HL-60 (cell line): ENCODE data around the gene LGR4.
"Not testable (repeated sequence)": the region's sequence is repeated elsewhere in the genome, so short reads cannot be mapped to it uniquely, and the experiment has no call there.

Experiments used
- DNase-seq, 2 experiments: peaks; one replicate each; pipeline ENCODE4 v3.0.0-alpha.2; 2010 to 2020; ENCODE audit warnings: low read depth in 1 of 2, low spot score in 1 of 2
- H3K27ac ChIP-seq: fragments of 250-450 bp; sonication (Bioruptor Pico); replicated peaks from 2 replicates; pipeline ENCODE4 v1.5.1; 2020; ENCODE audit warnings: mild to moderate bottlenecking, moderate library complexity
- H3K27me3 ChIP-seq: fragments of 250-450 bp; sonication (Bioruptor Pico); 2 replicates; pipeline ENCODE4 v1.5.1; 2021; ENCODE audit warnings: mild to moderate bottlenecking, moderate library complexity; ENCODE audit not compliant: insufficient read depth, poor library complexity, severe bottlenecking
- H3K4me3 ChIP-seq: replicated peaks from 2 replicates; pipeline ENCODE4 v1.5.1; 2011; ENCODE audit warnings: mild to moderate bottlenecking, control low read depth, low read length; ENCODE audit not compliant: insufficient read depth
- CTCF ChIP-seq: IDR thresholded peaks from one replicate; pipeline ENCODE4 v1.5.1; 2011; ENCODE audit warnings: low read length, control low read depth, inconsistent platforms; ENCODE audit not compliant: insufficient read depth
- GABPA ChIP-seq: IDR thresholded peaks from 2 replicates; pipeline ENCODE4 v1.6.1; 2012; ENCODE audit warnings: low read depth
- POLR2AphosphoS5 ChIP-seq: IDR thresholded peaks from 2 replicates; pipeline ENCODE4 v1.6.1; 2012; ENCODE audit warnings: low read depth
- REST ChIP-seq: IDR thresholded peaks from 2 replicates; pipeline ENCODE4 v1.6.1; 2012; ENCODE audit warnings: low read depth; ENCODE audit not compliant: insufficient replicate concordance
- SPI1 ChIP-seq: IDR thresholded peaks from 2 replicates; pipeline ENCODE4 v1.6.1; 2012; ENCODE audit warnings: low read depth, mild to moderate bottlenecking, borderline replicate concordance

LGR4 gene

DNA sequence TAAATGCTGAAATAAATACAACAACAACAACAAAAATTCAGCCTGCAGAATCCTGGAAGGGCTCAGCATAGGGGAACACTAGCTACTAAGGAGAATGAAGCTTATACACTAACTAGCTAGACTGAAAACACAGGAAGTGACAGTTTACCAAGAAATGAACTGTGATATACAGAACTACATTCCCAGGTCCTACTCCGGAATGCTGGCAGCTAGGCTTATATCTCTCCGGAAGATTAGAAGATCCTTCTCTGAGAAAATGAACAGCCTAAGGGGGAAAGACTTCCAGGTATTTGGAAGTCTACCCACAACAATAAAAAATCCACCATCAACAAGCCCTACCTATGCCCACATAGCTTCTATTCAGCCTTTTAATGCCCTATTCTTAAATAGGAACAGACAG lies 140.6 kb downstream of the LGR4 start:
- Histone ChIP-seq H3K4me3 (no peak overlapping the region), H3K27ac (no peak overlapping the region), H3K27me3 (no peaks in the 10 kb centered on the region)
- TF ChIP-seq REST (no peak), CTCF (no peak), SPI1 (no peak), GABPA (no peak), POLR2AphosphoS5 (no peak)
- DNase-seq: no peak

DNA sequence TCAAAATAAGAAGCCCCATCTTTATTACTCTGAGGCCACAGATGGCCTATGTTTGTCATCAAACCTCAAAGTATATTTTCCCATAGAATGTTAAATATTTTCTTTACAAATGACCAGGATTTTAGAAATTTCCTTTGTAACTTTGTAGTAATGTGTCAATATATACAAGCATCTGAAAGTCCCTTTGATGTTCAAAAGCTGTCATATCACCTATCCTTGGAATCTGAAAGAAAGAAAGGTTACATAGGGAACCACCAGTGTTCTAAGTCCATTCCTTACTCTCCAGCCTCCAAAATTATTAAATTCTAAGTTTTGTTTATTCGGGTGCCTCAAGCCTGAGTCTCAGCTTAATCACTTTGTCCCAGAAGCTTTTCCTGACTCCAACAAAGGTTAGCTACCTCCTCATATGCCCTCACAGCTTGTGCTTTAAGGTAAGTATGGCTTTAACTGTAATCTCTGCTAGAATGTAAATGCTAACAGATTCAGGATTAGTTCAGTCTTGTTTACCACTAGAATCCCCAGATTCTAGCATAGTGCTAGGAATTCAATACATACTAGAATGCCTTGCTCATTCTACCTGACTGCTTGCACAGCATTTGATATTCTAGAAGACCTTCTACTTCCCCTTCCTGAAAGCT lies 141.8 kb downstream of the LGR4 start:
- Histone ChIP-seq H3K27me3 (no peaks in the 10 kb centered on the region), H3K4me3 (no peak overlapping the region), H3K27ac (no peak overlapping the region)
- DNase-seq: no peak
- no peak for TF ChIP-seq GABPA
- no peak for TF ChIP-seq POLR2AphosphoS5
- TF ChIP-seq SPI1: no peak
- no peak for TF ChIP-seq REST

DNA sequence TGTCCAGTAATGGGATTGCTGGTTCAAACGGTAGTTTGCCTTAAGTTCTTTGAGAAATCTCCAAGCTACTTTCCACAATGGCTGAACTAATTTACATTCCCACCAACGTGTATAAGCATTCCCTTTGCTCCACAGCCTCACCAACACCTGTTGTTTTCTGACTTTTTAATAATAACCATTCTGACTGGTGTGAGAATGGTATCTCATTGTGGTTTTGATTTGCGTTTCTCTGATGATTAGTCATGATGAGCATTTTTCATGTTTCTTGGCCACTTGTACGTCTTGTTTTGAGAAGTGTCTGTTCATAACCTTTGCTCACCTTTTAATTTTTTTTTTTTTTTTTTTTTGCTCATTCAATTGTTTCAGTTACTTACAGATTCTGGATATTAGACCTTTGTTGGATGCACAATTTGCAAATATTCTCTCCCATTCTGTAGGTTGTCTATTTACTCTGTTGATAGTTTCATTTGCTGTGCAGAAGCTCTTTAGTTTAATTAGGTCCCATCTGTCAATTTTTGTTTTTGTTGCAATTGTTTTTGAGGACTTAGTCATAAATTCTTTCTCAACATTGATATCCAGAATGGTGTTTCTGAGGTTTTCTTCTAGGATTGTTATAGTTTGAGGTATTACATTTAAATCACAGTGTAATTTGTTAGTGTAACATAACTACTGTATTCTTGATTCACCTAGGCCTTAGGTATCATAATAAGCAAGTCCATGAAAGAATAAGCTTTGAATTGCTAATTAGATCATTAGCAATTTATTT lies 142.5 kb downstream of the LGR4 start:
- Histone ChIP-seq H3K4me3 (no peak overlapping the region), H3K27ac (no peak overlapping the region), H3K27me3 (no peaks in the 10 kb centered on the region)
- no peak for DNase-seq
- TF ChIP-seq CTCF (no peak), POLR2AphosphoS5 (no peak)

DNA sequence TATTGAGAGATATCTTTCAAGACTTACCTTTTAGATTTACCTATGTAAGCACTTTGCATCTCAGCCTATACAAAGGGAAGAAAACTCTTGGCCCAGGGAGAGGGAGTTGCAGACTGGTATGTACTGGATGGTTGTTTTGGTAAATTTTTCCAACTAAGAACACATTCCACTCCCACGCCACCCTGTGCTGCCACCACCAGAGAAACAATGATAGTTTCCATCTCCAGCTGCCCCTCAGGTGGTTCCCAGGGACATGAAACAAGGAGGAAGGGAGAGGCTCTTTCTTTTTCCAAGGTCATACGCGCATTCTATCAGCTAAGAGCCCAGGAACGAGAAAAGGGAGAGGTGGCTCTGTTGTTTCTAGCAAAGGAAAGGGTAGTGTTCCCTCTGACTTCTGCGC lies 144.0 kb downstream of the LGR4 start:
- no peak for DNase-seq
- no peak overlapping the region for H3K27ac ChIP-seq
- TF ChIP-seq POLR2AphosphoS5 (no peak), SPI1 (no peak), REST (no peak), GABPA (no peak), CTCF (no peak)
- H3K27me3 ChIP-seq: no peaks in the 10 kb centered on the region
- no peak overlapping the region for H3K4me3 ChIP-seq

DNA sequence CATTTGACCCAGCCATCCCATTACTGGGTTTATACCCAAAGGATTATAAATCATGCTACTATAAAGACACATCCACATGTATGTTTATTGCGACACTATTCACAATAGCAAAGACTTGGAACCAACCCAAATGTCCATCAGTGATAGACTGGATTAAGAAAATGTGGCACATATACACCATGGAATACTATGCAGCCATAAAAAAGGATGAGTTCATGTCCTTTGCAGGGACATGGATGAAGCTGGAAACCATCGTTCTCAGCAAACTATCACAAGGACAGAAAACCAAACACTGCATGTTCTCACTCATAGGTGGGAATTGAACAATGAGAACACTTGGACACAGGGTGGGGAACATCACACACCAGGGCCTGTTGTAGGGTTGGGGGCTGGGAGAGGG lies 145.5 kb downstream of the LGR4 start:
- H3K4me3 ChIP-seq, H3K27ac ChIP-seq, H3K27me3 ChIP-seq, DNase-seq: not testable (repeated sequence)
